GM21381 (cell line): ENCODE measurements around the gene PCBP3.

Experiments
- ATAC-seq: cut with Tn5 transposase; IDR thresholded peaks from one replicate; pipeline ENCODE4 v1.9.1; 2021; ENCODE audit warnings: mild to moderate bottlenecking, moderate library complexity; ENCODE audit not compliant: unreplicated experiment

Gene PCBP3

DNA sequence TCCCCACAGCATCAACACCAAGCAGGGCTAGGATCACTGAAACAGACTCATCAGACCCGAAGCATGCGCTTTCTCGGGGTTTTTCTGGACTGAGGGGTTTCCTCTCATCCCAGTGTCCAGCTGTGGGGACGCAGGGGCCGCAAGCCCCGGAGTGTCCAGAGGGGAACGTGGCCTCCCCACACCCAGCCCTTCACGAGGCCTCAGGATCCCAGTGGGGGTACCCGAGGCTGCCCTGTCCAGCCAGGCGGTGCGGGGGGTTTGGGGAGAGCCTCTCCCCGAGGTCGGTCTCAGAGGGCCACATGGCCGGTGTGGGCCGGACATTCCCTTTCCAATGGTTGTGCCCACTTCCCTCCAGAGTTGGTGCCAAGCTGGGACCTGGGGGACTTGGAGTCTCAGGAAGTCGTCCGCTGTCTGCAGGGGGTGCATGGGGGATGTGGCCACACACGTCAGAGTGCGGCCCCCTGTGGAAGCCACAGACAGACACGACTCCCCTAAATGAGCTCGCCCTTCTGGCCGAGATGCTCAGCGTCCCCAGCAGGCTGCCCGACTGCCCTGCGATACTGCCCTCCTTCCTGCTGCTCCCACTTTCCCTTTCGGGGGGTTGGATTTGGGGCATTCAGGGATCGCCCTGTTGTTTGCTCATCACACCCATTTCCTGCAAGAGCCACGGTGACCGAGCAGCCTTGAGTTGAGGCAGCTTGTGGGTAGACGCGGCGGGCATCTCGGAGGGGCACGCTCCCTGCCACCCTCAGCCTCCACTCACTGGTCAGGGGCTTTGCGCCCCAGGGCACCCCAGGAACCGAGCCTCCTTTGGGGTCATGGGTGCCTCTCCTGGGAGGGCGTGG, 342.2 kb downstream of the PCBP3 start:
- no peak for ATAC-seq

DNA sequence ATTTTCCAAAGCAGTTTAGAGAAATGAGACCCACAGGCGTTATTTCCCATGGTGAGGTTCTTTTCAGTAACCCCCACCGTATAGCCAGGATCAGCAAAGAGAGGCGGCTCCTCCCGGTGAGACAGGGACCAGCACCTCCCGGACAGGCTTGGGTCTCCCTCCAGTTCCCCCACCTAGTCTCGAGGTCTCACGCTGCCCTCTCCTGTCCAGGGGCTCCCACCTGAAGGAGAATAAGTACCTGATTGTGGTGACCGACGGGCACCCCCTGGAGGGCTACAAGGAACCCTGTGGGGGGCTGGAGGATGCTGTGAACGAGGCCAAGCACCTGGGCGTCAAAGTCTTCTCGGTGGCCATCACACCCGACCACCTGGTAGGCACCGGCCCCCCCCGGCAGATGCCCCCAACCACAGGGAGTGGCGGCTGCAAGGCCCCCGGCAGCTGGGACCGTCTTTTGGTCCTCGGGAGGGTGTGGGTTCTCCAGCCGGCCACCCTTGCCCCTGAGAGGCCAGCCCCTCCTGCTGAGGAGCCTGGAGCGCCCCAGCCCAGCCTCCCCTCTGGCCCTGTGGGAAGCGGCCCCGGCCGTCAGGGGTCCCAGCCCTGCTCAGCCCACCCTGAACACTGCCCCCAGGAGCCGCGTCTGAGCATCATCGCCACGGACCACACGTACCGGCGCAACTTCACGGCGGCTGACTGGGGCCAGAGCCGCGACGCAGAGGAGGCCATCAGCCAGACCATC, 343.0 kb downstream of the PCBP3 start:
- ATAC-seq, result no peak

DNA sequence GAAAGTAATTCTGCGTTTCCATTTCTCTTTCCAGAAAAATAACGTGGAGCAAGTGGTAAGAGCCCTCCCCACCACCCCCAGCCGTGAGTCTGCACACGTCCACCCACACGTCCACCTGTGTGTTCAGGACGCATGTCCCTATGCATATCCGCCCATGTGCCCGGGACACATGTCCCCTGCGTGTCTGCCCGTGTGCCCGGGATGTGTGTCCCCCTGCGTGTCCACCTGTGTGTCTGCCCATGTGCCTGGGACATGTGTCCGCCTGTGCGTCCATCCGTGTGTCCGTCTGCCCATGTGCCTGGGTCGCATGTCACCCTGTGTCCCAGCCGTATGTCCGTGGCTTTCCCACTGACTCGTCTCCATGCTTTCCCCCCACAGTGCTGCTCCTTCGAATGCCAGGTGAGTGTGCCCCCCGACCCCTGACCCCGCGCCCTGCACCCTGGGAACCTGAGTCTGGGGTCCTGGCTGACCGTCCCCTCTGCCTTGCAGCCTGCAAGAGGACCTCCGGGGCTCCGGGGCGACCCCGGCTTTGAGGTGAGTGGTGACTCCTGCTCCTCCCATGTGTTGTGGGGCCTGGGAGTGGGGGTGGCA, 343.7 kb downstream of the PCBP3 start:
- ATAC-seq, result no peak

DNA sequence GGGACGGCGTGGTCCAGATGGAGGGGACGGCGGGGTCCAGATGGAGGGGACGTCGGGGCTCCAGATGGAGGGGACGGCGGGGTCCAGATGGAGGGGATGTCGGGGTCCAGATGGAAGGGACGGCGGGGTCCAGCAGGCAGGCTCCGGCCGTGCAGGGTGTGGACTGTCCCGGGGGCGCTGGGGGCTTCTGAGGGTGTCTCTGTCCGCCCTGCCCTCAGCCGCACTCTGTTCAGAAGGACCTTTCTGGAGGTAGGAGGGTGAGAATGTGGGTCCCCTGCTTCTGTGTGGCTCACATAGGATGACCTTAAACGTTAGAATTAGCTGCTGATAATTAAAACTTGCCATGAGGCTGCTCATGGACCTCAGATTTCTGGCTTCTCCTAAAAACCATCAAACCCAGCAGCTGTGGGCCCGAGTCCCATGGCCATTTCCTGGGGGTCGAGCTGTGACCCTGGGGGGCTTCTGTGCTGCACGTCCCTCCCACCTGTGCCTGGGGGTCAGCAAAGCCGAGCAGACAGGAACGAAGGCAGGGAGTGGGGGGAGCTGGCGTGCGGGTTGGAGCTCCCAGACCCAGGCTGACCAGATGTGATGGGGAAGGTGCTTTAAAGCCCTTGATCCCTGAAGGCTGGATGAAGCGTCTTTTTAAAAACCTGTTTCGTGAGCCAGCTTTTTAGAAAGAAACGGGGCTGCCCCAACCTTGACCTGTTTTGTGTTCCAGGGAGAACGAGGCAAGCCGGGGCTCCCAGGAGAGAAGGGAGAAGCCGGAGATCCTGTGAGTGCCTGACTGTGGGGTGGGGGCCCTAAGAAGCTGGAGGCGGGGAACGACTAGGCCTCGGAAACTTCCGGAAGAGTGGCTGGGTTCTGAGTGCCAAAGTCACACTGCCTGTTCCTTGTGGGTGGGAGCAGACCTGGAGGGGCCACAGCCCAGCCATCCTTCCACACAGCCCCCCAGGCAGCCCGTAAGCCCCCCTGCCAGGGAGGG, 345.1 kb downstream of the PCBP3 start:
- no peak for ATAC-seq

DNA sequence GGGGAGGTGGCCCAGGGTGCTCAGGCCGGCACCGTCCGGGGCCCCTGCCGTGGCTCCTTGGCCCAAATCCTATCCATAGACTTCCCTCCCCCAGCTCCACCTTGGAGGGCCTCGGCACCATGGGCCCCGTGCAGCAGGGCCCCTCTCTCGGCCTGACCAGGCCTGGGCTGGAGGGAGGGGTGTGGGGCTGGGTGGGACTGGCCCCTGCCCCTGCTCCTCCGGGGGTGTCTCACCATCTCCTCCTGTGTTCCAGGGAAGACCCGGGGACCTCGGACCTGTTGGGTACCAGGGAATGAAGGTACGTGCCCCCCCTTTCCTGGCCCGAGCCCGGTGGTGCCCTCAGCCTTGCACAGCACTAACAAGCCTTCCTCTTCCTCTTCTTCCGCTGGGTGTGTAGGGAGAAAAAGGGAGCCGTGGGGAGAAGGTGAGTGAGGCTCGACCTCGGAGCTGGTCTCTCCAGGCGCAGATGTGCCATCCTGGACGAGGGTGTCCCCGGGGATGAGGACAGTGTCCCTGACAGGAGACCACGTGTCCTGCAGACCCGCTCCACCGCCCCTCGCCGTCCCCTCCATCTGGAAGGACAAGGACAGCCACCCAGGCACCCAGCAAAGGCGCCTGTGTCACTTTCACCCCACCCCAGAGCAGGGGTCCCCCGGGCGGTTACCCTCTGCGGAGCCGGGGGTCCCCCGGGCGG, 346.0 kb downstream of the PCBP3 start:
- no peak for ATAC-seq

DNA sequence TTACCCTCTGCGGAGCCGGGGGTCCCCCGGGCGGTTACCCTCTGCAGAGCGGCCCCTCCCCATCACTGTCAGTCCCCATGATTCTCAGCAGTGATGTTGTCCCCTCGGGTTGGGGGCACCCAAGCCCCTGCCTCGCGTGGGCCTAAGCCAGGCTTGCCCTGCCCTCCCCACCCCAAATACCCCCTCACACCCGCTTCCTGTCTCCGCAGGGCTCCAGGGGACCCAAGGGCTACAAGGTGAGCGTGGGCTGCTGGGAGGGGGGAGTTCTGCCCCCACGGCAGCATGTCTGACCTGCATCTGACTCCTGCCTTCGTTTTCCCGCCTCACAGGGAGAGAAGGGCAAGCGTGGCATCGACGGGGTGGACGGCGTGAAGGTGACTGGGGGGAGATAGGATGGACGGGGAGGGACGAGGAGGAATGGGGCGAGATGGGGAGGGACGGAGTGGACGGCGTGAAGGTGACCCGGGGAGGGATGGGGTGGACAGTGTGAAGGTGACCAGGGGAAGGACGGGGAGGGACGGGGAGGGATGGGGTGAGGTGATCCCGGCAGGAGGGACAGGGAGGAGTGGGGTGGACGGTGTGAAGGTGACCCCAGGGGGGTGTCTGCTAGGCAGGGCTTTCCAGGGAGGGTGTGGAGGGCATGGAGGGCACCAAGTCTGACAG, 346.7 kb downstream of the PCBP3 start:
- no peak for ATAC-seq

DNA sequence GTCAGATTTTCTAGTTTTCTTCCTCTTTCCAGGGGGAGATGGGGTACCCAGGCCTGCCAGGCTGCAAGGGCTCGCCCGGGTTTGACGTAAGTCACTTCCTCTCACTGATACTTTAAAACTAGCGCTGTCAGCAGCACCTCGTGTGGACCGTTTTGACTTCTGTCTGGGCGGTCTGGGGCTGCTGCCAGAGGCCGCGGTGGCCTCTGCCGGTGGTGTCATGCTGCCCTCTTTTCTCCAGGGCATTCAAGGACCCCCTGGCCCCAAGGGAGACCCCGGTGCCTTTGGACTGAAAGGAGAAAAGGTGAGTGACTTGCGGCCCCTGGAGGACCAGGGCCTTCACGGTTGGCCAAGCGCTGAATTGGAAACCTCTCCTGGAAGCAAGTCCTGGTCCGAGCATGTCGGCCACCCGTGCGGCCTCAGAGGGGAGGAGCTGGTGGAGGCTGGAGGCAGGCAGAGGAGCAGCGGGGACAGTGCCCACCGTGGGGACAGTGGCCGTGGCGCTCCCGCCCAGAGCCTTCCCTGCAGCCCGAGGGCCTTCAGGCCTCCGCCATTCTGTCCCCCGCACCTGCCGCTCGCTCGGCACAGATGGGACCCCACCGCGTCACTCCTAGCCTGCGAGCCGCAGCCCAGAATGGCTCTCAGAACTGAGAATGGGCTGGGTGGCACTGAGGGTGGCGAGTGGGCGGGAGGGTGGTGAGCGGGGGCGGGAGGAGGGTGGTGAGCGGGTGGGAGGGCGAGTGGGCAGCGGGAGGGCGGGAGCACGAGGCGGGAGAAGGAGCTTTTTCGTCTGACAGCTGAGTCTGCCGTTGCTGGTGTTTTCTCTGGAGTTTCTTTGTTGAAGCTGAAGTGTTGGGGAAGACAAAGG, 347.4 kb downstream of the PCBP3 start:
- no peak for ATAC-seq

DNA sequence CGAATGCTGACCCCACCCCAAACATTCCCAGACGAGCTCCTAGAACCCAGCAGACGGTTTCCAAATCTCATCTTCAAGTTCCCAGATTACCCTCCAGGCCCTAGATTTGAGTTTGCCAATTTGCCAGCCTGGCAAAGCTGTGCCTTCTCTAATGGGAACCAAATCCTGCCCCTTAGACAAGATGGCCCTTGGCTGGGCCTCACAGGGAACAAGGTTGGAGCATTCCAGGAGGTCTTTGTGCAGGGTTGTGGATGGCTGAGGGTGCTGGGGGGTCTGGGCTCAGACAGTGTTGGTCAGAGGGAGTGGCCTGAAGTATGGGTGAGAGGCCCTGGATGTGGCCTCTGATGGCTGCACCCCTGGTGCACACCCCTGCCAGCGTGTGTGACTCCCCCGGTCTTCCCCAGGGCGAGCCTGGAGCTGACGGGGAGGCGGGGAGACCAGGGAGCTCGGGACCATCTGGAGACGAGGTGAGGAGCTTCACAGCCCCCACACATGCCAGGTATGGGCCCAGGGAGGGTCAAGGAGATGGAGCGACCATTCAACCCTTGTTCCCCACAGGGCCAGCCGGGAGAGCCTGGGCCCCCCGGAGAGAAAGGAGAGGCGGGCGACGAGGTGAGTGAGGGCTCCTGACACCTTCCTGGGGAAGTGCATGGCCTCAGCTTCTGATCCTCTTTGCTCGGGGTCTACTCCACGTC, 348.2 kb downstream of the PCBP3 start:
- ATAC-seq, result no peak
